Activated B cell treated with CpG ODN at 0.5 μM for 24 hours (primary cell): ENCODE measurements around the gene IGSF21. TPM values are rescaled to one million over a fixed set of nuclear protein-coding genes. Genes with fewer than 3 reads are reported as not detected.

Source experiments
- ATAC-seq: fragments of 200-7000 bp; cut with Tn5 transposase; one replicate; pipeline ENCODE4 v1.10.0; 2021; ENCODE audit warnings: low read depth, mild to moderate bottlenecking, moderate library complexity
- CTCF ChIA-PET: fragments of 350-600 bp; sonication (Branson Sonifier 250); formaldehyde crosslinking; loops from one replicate; lab custom pipeline; 2021; ENCODE audit warnings: antibody characterized with exemption; lab: Charles Lee
- POLR2A ChIA-PET: fragments of 350-600 bp; sonication (Branson Sonifier 250); formaldehyde crosslinking; loops from one replicate; lab custom pipeline; 2021; ENCODE audit warnings: antibody characterized with exemption; lab: Charles Lee
- DNase-seq: peaks from one replicate; pipeline ENCODE4 v3.0.0; 2022
- H3K27ac Mint-ChIP-seq: one replicate; pipeline ENCODE4 v1.8.0; 2020; ENCODE audit warnings: mixed read lengths
- H3K27me3 Mint-ChIP-seq: one replicate; pipeline ENCODE4 v1.8.0; 2021; ENCODE audit warnings: mixed read lengths
- H3K36me3 Mint-ChIP-seq: one replicate; pipeline ENCODE4 v1.8.0; 2021; ENCODE audit warnings: low read depth, mixed read lengths
- H3K4me1 Mint-ChIP-seq: one replicate; pipeline ENCODE4 v1.8.0; 2021; ENCODE audit warnings: mixed read lengths
- H3K4me3 Mint-ChIP-seq: one replicate; pipeline ENCODE4 v1.8.0; 2020; ENCODE audit warnings: mild to moderate bottlenecking, mixed read lengths
- H3K9me3 Mint-ChIP-seq: one replicate; pipeline ENCODE4 v1.8.0; 2020; ENCODE audit warnings: mixed read lengths
- intact Hi-C: fragments of 100-400 bp; cut with micrococcal nuclease; formaldehyde crosslinking; loops from one replicate; pipeline ENCODE4 v1.15.1; 2024
- total RNA-seq: library from RNA; stranded (reverse); gene quantifications from 2 replicates; pipeline ENCODE4 v1.2.3, GENCODE V29; 2022
- TF ChIP-seq, protein P1 (sequence below): fragments of 200-600 bp; IDR thresholded peaks from one replicate; pipeline ENCODE4 v1.8.0; 2022; ENCODE audit warnings: antibody characterized with exemption, mild to moderate bottlenecking

The IGSF21 gene
- total RNA-seq, 1 donor from 2014 or later = not detected

DNA sequence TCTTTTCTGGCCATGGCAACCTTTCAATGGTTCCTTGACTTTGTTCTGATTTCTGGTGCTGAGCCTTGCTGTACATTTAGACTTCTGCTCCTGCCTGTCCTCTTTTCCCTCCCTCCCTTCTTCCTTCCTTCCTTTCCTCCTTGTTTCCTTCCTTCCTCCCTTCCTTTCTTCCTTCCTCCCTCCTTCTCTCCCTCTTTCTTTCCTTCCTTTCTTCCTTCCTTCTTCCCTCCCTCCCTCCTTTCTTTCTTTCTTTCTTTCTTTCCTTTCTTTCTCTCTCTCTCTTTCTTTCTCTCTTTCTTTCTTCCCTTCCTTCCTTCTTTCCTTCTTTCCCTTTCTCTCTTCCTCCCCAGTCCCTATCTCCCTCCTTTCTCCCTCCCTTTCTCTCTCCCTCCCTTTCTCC lies 10.4 kb upstream of the IGSF21 start:
- CTCF ChIA-PET = no interaction called here

DNA sequence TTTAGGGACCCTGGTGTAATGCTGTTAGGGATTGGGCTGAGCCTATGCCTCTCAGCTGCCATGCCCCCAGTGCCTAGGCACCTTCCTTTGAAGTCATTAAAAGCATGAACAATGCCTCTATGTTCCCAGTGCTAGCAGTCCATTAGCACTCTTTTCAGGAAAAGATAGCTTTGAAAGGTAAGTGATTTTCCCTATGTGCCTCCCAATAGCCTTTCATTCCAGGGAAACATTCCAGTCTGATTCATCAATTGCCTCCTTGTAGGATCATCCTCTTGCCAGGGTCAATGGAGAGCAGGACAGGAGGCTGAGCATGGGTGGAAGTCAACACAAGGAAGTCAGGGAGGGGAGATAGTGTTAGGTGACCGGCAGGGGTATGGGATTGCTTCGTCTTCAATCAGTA lies 8.6 kb upstream of the IGSF21 start:
- no peaks in the 10 kb centered on the region for H3K36me3 Mint-ChIP-seq
- intact Hi-C loops = no loop called here
- POLR2A ChIA-PET = no interaction called here
- H3K9me3 Mint-ChIP-seq = no peaks in the 10 kb centered on the region
- H3K4me3 Mint-ChIP-seq = no peak overlapping the region
- no peak overlapping the region for H3K27ac Mint-ChIP-seq
- CTCF ChIA-PET = interaction anchor here (1.9 kb wide), 1 partner anchor 176 kb away, joined by 7 read pairs; no protein-coding TSS in a partner anchor
- no peak for ATAC-seq
- no peak for DNase-seq
- TF ChIP-seq, protein P1, sequence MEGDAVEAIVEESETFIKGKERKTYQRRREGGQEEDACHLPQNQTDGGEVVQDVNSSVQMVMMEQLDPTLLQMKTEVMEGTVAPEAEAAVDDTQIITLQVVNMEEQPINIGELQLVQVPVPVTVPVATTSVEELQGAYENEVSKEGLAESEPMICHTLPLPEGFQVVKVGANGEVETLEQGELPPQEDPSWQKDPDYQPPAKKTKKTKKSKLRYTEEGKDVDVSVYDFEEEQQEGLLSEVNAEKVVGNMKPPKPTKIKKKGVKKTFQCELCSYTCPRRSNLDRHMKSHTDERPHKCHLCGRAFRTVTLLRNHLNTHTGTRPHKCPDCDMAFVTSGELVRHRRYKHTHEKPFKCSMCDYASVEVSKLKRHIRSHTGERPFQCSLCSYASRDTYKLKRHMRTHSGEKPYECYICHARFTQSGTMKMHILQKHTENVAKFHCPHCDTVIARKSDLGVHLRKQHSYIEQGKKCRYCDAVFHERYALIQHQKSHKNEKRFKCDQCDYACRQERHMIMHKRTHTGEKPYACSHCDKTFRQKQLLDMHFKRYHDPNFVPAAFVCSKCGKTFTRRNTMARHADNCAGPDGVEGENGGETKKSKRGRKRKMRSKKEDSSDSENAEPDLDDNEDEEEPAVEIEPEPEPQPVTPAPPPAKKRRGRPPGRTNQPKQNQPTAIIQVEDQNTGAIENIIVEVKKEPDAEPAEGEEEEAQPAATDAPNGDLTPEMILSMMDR = no peak
- no peaks in the 10 kb centered on the region for H3K4me1 Mint-ChIP-seq
- H3K27me3 Mint-ChIP-seq = peaks cover 12% of the 10 kb centered on the region

More for the DNA sequence above, 10.4 kb upstream of the IGSF21 start:
- Mint-ChIP-seq H3K4me1 (no peaks in the 10 kb centered on the region), H3K4me3 (no peak overlapping the region), H3K27me3 (peaks cover 16% of the 10 kb centered on the region), H3K36me3 (no peaks in the 10 kb centered on the region), H3K9me3 (peaks cover 4% of the 10 kb centered on the region), H3K27ac (no peak overlapping the region)
- intact Hi-C loops = no loop called here
- POLR2A ChIA-PET = no interaction called here
- TF ChIP-seq, protein P1 = no peak
- DNase-seq = no peak
- no peak for ATAC-seq

DNA sequence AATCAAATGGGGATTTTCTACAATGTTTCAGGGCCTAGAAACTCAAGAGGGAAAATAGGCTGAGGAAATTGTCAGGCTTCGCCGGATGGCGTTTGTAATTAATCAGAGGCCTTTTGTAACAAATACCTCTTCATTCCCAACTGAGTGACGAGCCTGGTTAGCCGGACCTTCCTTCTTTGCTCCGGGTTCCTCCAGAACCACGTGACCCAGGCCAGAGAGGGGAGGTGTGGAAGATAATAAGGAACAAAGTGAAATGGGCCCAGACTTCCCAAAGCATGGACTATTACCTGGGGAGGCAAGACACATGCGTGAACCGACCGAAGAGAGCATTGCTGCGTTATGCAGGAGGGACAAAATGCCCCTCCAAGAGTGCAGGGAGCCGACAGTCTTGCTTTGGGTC lies 7.5 kb upstream of the IGSF21 start:
- Mint-ChIP-seq H3K4me3 (no peak overlapping the region), H3K27ac (no peak overlapping the region), H3K4me1 (no peaks in the 10 kb centered on the region), H3K9me3 (no peaks in the 10 kb centered on the region), H3K27me3 (peaks cover 13% of the 10 kb centered on the region), H3K36me3 (no peaks in the 10 kb centered on the region)
- ChIA-PET CTCF (interaction anchor here (1.0 to 1.8 kb wide), 9 partner anchors 8 to 608 kb away, joined by 3 to 16 read pairs (median 3); no protein-coding TSS in a partner anchor), POLR2A (no interaction called here)
- TF ChIP-seq, protein P1 = no peak
- intact Hi-C loops = loop anchor here (2.0 kb wide), 1 partner anchor 447 kb away; no protein-coding TSS in a partner anchor
- ATAC-seq (no peak), DNase-seq (no peak)

DNA sequence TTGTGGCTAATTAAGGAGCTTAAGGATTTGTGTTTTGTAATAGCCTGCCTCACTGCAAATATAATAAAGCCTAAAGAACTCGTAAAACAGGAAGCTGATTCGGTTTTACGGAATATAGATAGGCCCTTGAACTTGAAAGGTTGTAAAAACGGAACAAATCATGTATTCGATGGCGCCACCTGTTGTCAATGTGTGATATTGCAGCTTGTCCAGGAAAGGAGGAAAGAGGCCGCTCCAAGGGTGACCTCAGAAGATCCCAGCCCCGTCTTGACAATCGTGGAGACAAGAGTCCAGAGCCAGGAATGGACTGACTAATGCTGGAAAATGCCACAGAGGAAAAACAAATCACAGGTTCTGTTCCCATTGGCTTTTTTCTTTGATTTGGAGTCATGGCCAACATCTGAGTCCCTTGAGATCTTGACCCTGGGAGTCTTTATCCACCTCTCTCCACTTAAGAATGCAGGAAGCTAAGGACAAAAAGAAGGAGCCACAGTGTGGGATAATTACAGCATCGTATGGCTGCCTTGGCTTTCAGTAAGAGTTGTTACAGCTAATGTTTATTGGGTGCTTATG lies 7.0 kb upstream of the IGSF21 start:
- peaks cover 13% of the 10 kb centered on the region for H3K27me3 Mint-ChIP-seq
- DNase-seq = no peak
- H3K27ac Mint-ChIP-seq = no peak overlapping the region
- no peaks in the 10 kb centered on the region for H3K9me3 Mint-ChIP-seq
- H3K4me3 Mint-ChIP-seq = no peak overlapping the region
- ChIA-PET CTCF (interaction anchor here (1.0 to 1.8 kb wide), 9 partner anchors 9 to 608 kb away, joined by 3 to 16 read pairs (median 3); no protein-coding TSS in a partner anchor), POLR2A (no interaction called here)
- no peaks in the 10 kb centered on the region for H3K4me1 Mint-ChIP-seq
- intact Hi-C loops = loop anchor here (2.0 kb wide), 1 partner anchor 448 kb away; no protein-coding TSS in a partner anchor
- H3K36me3 Mint-ChIP-seq = no peaks in the 10 kb centered on the region
- TF ChIP-seq, protein P1 = no peak
- ATAC-seq = no peak

DNA sequence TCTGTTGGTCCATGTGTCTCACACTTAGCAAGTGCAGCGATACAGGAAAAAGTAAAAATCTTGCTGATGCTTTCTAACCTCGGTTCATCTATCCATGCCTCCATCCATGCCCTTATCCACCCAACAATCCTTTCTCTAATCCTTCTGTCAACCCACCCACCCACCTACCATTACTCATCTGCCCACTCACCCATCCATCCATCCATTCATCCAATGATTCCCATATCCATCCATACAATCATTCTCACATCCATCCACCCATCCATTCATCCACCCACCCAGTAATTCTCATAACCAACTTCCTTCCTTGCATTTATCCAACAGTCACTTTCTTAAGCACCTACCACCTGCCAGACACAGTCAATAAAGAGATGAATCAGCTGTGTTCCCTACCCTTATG lies 6.1 kb upstream of the IGSF21 start:
- Mint-ChIP-seq H3K27me3 (peaks cover 18% of the 10 kb centered on the region), H3K27ac (no peak overlapping the region), H3K36me3 (no peaks in the 10 kb centered on the region), H3K4me1 (no peaks in the 10 kb centered on the region), H3K9me3 (no peaks in the 10 kb centered on the region), H3K4me3 (no peak overlapping the region)
- ChIA-PET CTCF (interaction anchor here (1.5 to 1.8 kb wide), 4 partner anchors 178 to 448 kb away, joined by 3 to 16 read pairs (median 8); no protein-coding TSS in a partner anchor), POLR2A (no interaction called here)
- no peak for ATAC-seq
- TF ChIP-seq, protein P1 = no peak
- intact Hi-C loops = loop anchor here (2.0 kb wide), 1 partner anchor 449 kb away; no protein-coding TSS in a partner anchor
- DNase-seq = no peak
